HepG2 (cell line): ENCODE measurements around the gene GTF2H3. TPM values are rescaled to one million over a fixed set of nuclear protein-coding genes. Genes with fewer than 3 reads are reported as not detected.

Experiments used
- ATAC-seq: fragments of 200-7000 bp; cut with Tn5 transposase; 3 replicates; pipeline ENCODE4 v1.9.1; 2020; ENCODE audit warnings: mild to moderate bottlenecking, moderate library complexity
- BruUV-seq: library from RNA; stranded (reverse); fragments of 400-500 nt; replicated peaks from 2 replicates; lab custom pipeline; 2021; lab: Mats Ljungman, UMichigan
- CTCF ChIA-PET: fragments of 300-600 bp; formaldehyde crosslinking; extraction: SDS; loops from one replicate; lab custom pipeline; 2021; ENCODE audit warnings: low total read pairs, inconsistent platforms, low intra/inter-chr PET ratio; lab: Yijun Ruan, JAX
- POLR2A ChIA-PET: fragments of 350-600 bp; sonication (Branson Sonifier 250); formaldehyde crosslinking; loops from one replicate; lab custom pipeline; 2020; ENCODE audit warnings: antibody characterized with exemption, inconsistent platforms; lab: Yijun Ruan, JAX
- DNase-seq: peaks from one replicate; pipeline ENCODE4 v3.0.0-alpha.2; 2015; ENCODE audit warnings: low spot score
- FAIRE-seq: peaks from 3 replicates; lab custom pipeline; 2011; peaks lifted over from hg19 to GRCh38; lab: Jason Lieb, UNC
- H2AFZ ChIP-seq: one replicate; pipeline ENCODE4 v1.6.1; 2011; ENCODE audit warnings: low read length, inconsistent platforms
- H3K27ac ChIP-seq: fragments of 300-600 bp; 3 replicates; pipeline ENCODE4 v1.8.0; 2011; ENCODE audit warnings: mixed run types, mild to moderate bottlenecking, mixed read lengths, low read length, inconsistent platforms; ENCODE audit not compliant: insufficient read depth; ENCODE audit errors: extremely low read length
- H3K27me3 ChIP-seq, 2 experiments: fragments of 200-600 bp in 1 of 2; 2 replicates in 1 of 2; 3 replicates in 1 of 2; pipeline versions ENCODE4 v1.6.0 to v1.8.0; 2011; ENCODE audit warnings: low read length in 2 of 2, mild to moderate bottlenecking in 2 of 2, moderate library complexity in 2 of 2, inconsistent platforms in 1 of 2; ENCODE audit not compliant: insufficient read depth in 2 of 2, control insufficient read depth in 1 of 2
- H3K36me3 ChIP-seq, 2 experiments: fragments of 200-600 bp in 1 of 2; replicated peaks in 1 of 2; 2 replicates in 1 of 2; 3 replicates in 1 of 2; pipeline versions ENCODE4 v1.5.1 to v1.8.0; 2011; ENCODE audit warnings: low read length in 2 of 2, inconsistent platforms in 1 of 2; ENCODE audit not compliant: insufficient read depth in 2 of 2, control insufficient read depth in 1 of 2
- H3K4me1 ChIP-seq: 2 replicates; pipeline ENCODE4 v1.5.1; 2012; ENCODE audit warnings: low read length, inconsistent platforms; ENCODE audit not compliant: insufficient read depth
- H3K4me2 ChIP-seq: 2 replicates; pipeline ENCODE4 v1.6.0; 2011; ENCODE audit warnings: low read depth, low read length, inconsistent platforms
- H3K4me3 ChIP-seq, 3 experiments: fragments of 200-600 bp in 1 of 3; sonication (generic), shearing (Covaris generic) in 1 of 3; replicated peaks in 1 of 3; 2 replicates each; pipeline ENCODE4 v1.5.1; 2011 to 2016; ENCODE audit warnings: low read length in 3 of 3, inconsistent platforms in 2 of 3, low read depth in 2 of 3, mild to moderate bottlenecking in 2 of 3, control low read depth in 1 of 3, mixed read lengths in 1 of 3; ENCODE audit not compliant: insufficient read depth in 1 of 3
- H3K79me2 ChIP-seq: one replicate; pipeline ENCODE4 v1.6.1; 2011; ENCODE audit warnings: low read length, inconsistent platforms; ENCODE audit not compliant: insufficient read depth
- H3K9ac ChIP-seq: 2 replicates; pipeline ENCODE4 v1.6.0; 2011; ENCODE audit warnings: mild to moderate bottlenecking, low read depth, low read length, inconsistent platforms; ENCODE audit not compliant: insufficient read depth
- H3K9me3 ChIP-seq: 2 replicates; pipeline ENCODE4 v1.5.1; 2012; ENCODE audit warnings: mild to moderate bottlenecking, low read length
- H4K20me1 ChIP-seq: 2 replicates; pipeline ENCODE4 v1.6.0; 2011; ENCODE audit warnings: inconsistent platforms, mild to moderate bottlenecking, low read length, moderate library complexity; ENCODE audit not compliant: insufficient read depth
- ATF7-NPFF ChIP-seq: sonication (generic); formaldehyde crosslinking; IDR thresholded peaks from 2 replicates; pipeline ENCODE4 v1.8.1; 2023; ENCODE audit warnings: mild to moderate bottlenecking, low read depth, missing genetic modification reagents, moderate library complexity
- CCDC6 ChIP-seq: sonication (generic); formaldehyde crosslinking; IDR thresholded peaks from 2 replicates; pipeline ENCODE4 v1.8.1; 2022; ENCODE audit warnings: mild to moderate bottlenecking, missing genetic modification reagents, moderate library complexity
- DRAP1 ChIP-seq: IDR thresholded peaks from 2 replicates; pipeline ENCODE4 v1.6.1; 2016; ENCODE audit warnings: missing genetic modification reagents, missing compliant biosample characterization
- MED13 ChIP-seq: sonication (generic); formaldehyde crosslinking; IDR thresholded peaks from 2 replicates; pipeline ENCODE4 v1.5.0; 2020; ENCODE audit warnings: missing genetic modification reagents
- MYC ChIP-seq: sonication (generic); formaldehyde crosslinking; IDR thresholded peaks from 2 replicates; pipeline ENCODE4 v1.9.0; 2021; ENCODE audit warnings: missing genetic modification reagents, borderline replicate concordance
- RNF2 ChIP-seq: fragments of 450-650 bp; conservative IDR thresholded peaks from 2 replicates; pipeline ENCODE4 v1.6.1; 2016; ENCODE audit warnings: low read depth
- ZBTB3 ChIP-seq: sonication (generic); formaldehyde crosslinking; IDR thresholded peaks from 2 replicates; pipeline ENCODE4 v1.4.0; 2020; ENCODE audit warnings: low read depth, mild to moderate bottlenecking, moderate library complexity, missing genetic modification reagents, borderline replicate concordance
- ZKSCAN8 ChIP-seq: IDR thresholded peaks from 2 replicates; pipeline ENCODE4 v1.6.1; 2016; ENCODE audit warnings: borderline replicate concordance, missing genetic modification reagents, missing compliant biosample characterization
- ZNF280B ChIP-seq: sonication (generic); formaldehyde crosslinking; IDR thresholded peaks from 2 replicates; pipeline ENCODE4 v1.5.0; 2020; ENCODE audit warnings: missing genetic modification reagents, mild to moderate bottlenecking, borderline replicate concordance
- ZNF552 ChIP-seq: sonication (generic); formaldehyde crosslinking; IDR thresholded peaks from 2 replicates; pipeline ENCODE4 v1.9.0; 2022; ENCODE audit warnings: missing genetic modification reagents, mild to moderate bottlenecking, borderline replicate concordance
- ZNF570 ChIP-seq: sonication (generic); formaldehyde crosslinking; IDR thresholded peaks from 2 replicates; pipeline ENCODE4 v1.4.0; 2020; ENCODE audit warnings: mild to moderate bottlenecking, missing genetic modification reagents, borderline replicate concordance
- ZNF615 ChIP-seq: sonication (generic); formaldehyde crosslinking; IDR thresholded peaks from 2 replicates; pipeline ENCODE4 v1.5.0; 2020; ENCODE audit warnings: mild to moderate bottlenecking, missing genetic modification reagents, borderline replicate concordance
- WGBS: methylation state at CpG from one replicate; pipeline ENCODE4 v1.1.6; 2017; ENCODE audit warnings: low lambda C conversion rate; 5-methylcytosine and 5-hydroxymethylcytosine counted together
- in situ Hi-C: cut with HindIII; loops from 2 replicates; pipeline ENCODE4 v1.10.0; 2017; ENCODE audit warnings: low pct_unique_long_range_greater_than_20kb; ENCODE audit not compliant: extremely low pct_ligation_motif_present
- intact Hi-C: fragments of 100-400 bp; cut with micrococcal nuclease; formaldehyde crosslinking; loops from one replicate; pipeline ENCODE4 v1.10.0; 2022; ENCODE audit not compliant: unreplicated experiment
- polyA plus RNA-seq, 8 experiments: library from polyadenylated mRNA; depleted of rRNA in 3 of 8; stranded (reverse) in 7 of 8; unstranded in 1 of 8; fragments of >200 nt; fragmentation: Illumina TruSeq in 4 of 8; extraction: Trizol in 4 of 8; gene quantifications; 2 replicates each; pipeline versions ENCODE4 v1.2.1 to v1.2.3, GENCODE V29; 2011 to 2016; ENCODE audit warnings: low read depth in 4 of 8, missing spikeins in 1 of 8, mixed read lengths in 1 of 8; ENCODE audit not compliant: insufficient read depth in 1 of 8
- total RNA-seq, 5 experiments: library from RNA; depleted of rRNA; stranded (reverse); fragments of >200 nt; fragmentation: Illumina TruSeq; extraction: Trizol; gene quantifications; 2 replicates each; pipeline ENCODE4 v1.2.3, GENCODE V29; 2016; ENCODE audit warnings: low read depth in 1 of 5

Gene GTF2H3
- total and polyA plus RNA-seq, 2 of the 13 experiments (the other 11 are each of a cell fraction or from before 2014, with no cell fraction given) = 35.8 to 58.8 TPM

GRCh38 chr12:123657211-123657610 lies 23.6 kb downstream of the GTF2H3 start:
- intact Hi-C loops (no loop called here), in situ Hi-C loops (no loop called here)
- POLR2A ChIA-PET = no interaction called here
- no peak overlapping the region for H3K4me3 ChIP-seq
- CTCF ChIA-PET = no interaction called here
- H3K36me3 ChIP-seq = peaks cover 2 to 53% of the 10 kb centered on the region in 2 experiments; a peak in 4 of 5 replicates
- no peak overlapping the region for H3K4me2 ChIP-seq
- TF ChIP-seq ZNF615 (CRISPR knock-in tag) (no peak), ZBTB3 (CRISPR knock-in tag) (no peak), CCDC6 (CRISPR knock-in tag) (no peak), MYC (CRISPR knock-in tag) (no peak), MED13 (no peak), ZNF570 (CRISPR knock-in tag) (no peak), ZKSCAN8 (no peak), ZNF280B (CRISPR knock-in tag) (no peak), ZNF552 (CRISPR knock-in tag) (no peak), ATF7-NPFF (CRISPR knock-in tag) (no peak), RNF2 (no peak), DRAP1 (no peak)
- H3K27ac ChIP-seq = no peak overlapping the region
- H3K27me3 ChIP-seq = no peaks in the 10 kb centered on the region
- DNase-seq (no peak), ATAC-seq (no peak), FAIRE-seq (no peak)
- no peaks in the 10 kb centered on the region for H3K9me3 ChIP-seq
- H3K9ac ChIP-seq = no peak overlapping the region
- H3K4me1 ChIP-seq = no peaks in the 10 kb centered on the region
- H4K20me1 ChIP-seq = no peaks in the 10 kb centered on the region
- no peak overlapping the region for H2AFZ ChIP-seq
- no peaks in the 10 kb centered on the region for H3K79me2 ChIP-seq
- 92% methylated on average over 9 of the region's 9 CpGs for WGBS
- no TSS peak for BruUV-seq
